HepG2 (cell line): ENCODE results near the gene CLIC6. TPM values are rescaled to one million over a fixed set of nuclear protein-coding genes. Genes with fewer than 3 reads are reported as not detected.

Source experiments
- ATAC-seq: fragments of 200-7000 bp; cut with Tn5 transposase; 3 replicates; pipeline ENCODE4 v1.9.1; 2020; ENCODE audit warnings: mild to moderate bottlenecking, moderate library complexity
- BruUV-seq: library from RNA; stranded (reverse); fragments of 400-500 nt; replicated peaks from 2 replicates; lab custom pipeline; 2021; lab: Mats Ljungman, UMichigan
- CTCF ChIA-PET: fragments of 300-600 bp; formaldehyde crosslinking; extraction: SDS; loops from one replicate; lab custom pipeline; 2021; ENCODE audit warnings: low total read pairs, inconsistent platforms, low intra/inter-chr PET ratio; lab: Yijun Ruan, JAX
- POLR2A ChIA-PET: fragments of 350-600 bp; sonication (Branson Sonifier 250); formaldehyde crosslinking; loops from one replicate; lab custom pipeline; 2020; ENCODE audit warnings: antibody characterized with exemption, inconsistent platforms; lab: Yijun Ruan, JAX
- DNase-seq: peaks from one replicate; pipeline ENCODE4 v3.0.0-alpha.2; 2015; ENCODE audit warnings: low spot score
- FAIRE-seq: peaks from 3 replicates; lab custom pipeline; 2011; peaks lifted over from hg19 to GRCh38; lab: Jason Lieb, UNC
- H2AFZ ChIP-seq: one replicate; pipeline ENCODE4 v1.6.1; 2011; ENCODE audit warnings: low read length, inconsistent platforms
- H3K27ac ChIP-seq: fragments of 300-600 bp; 3 replicates; pipeline ENCODE4 v1.8.0; 2011; ENCODE audit warnings: mixed run types, mild to moderate bottlenecking, mixed read lengths, low read length, inconsistent platforms; ENCODE audit not compliant: insufficient read depth; ENCODE audit errors: extremely low read length
- H3K27me3 ChIP-seq, 2 experiments: fragments of 200-600 bp in 1 of 2; 2 replicates in 1 of 2; 3 replicates in 1 of 2; pipeline versions ENCODE4 v1.6.0 to v1.8.0; 2011; ENCODE audit warnings: low read length in 2 of 2, mild to moderate bottlenecking in 2 of 2, moderate library complexity in 2 of 2, inconsistent platforms in 1 of 2; ENCODE audit not compliant: insufficient read depth in 2 of 2, control insufficient read depth in 1 of 2
- H3K36me3 ChIP-seq, 2 experiments: fragments of 200-600 bp in 1 of 2; replicated peaks in 1 of 2; 2 replicates in 1 of 2; 3 replicates in 1 of 2; pipeline versions ENCODE4 v1.5.1 to v1.8.0; 2011; ENCODE audit warnings: low read length in 2 of 2, inconsistent platforms in 1 of 2; ENCODE audit not compliant: insufficient read depth in 2 of 2, control insufficient read depth in 1 of 2
- H3K4me1 ChIP-seq: 2 replicates; pipeline ENCODE4 v1.5.1; 2012; ENCODE audit warnings: low read length, inconsistent platforms; ENCODE audit not compliant: insufficient read depth
- H3K4me2 ChIP-seq: 2 replicates; pipeline ENCODE4 v1.6.0; 2011; ENCODE audit warnings: low read depth, low read length, inconsistent platforms
- H3K4me3 ChIP-seq, 3 experiments: fragments of 200-600 bp in 1 of 3; sonication (generic), shearing (Covaris generic) in 1 of 3; replicated peaks in 1 of 3; 2 replicates each; pipeline ENCODE4 v1.5.1; 2011 to 2016; ENCODE audit warnings: low read length in 3 of 3, inconsistent platforms in 2 of 3, low read depth in 2 of 3, mild to moderate bottlenecking in 2 of 3, control low read depth in 1 of 3, mixed read lengths in 1 of 3; ENCODE audit not compliant: insufficient read depth in 1 of 3
- H3K79me2 ChIP-seq: one replicate; pipeline ENCODE4 v1.6.1; 2011; ENCODE audit warnings: low read length, inconsistent platforms; ENCODE audit not compliant: insufficient read depth
- H3K9ac ChIP-seq: 2 replicates; pipeline ENCODE4 v1.6.0; 2011; ENCODE audit warnings: mild to moderate bottlenecking, low read depth, low read length, inconsistent platforms; ENCODE audit not compliant: insufficient read depth
- H3K9me3 ChIP-seq: 2 replicates; pipeline ENCODE4 v1.5.1; 2012; ENCODE audit warnings: mild to moderate bottlenecking, low read length
- H4K20me1 ChIP-seq: 2 replicates; pipeline ENCODE4 v1.6.0; 2011; ENCODE audit warnings: inconsistent platforms, mild to moderate bottlenecking, low read length, moderate library complexity; ENCODE audit not compliant: insufficient read depth
- HNF4G ChIP-seq, 2 experiments: sonication (generic) in 1 of 2; formaldehyde crosslinking in 1 of 2; IDR thresholded peaks; 2 replicates each; pipeline versions ENCODE4 v1.4.0 to v1.6.1; 2011 to 2020; ENCODE audit warnings: borderline replicate concordance in 2 of 2, low read depth in 2 of 2, mild to moderate bottlenecking in 2 of 2, low read length in 1 of 2, missing genetic modification reagents in 1 of 2, moderate library complexity in 1 of 2
- JUN ChIP-seq: sonication (generic); formaldehyde crosslinking; IDR thresholded peaks from 2 replicates; pipeline ENCODE4 v1.4.0; 2020; ENCODE audit warnings: mild to moderate bottlenecking, missing genetic modification reagents
- KLF6 ChIP-seq: IDR thresholded peaks from 2 replicates; pipeline ENCODE4 v1.8.0; 2016; ENCODE audit warnings: missing biosample characterization, missing genetic modification reagents
- NCOA2 ChIP-seq: sonication (generic); formaldehyde crosslinking; IDR thresholded peaks from 2 replicates; pipeline ENCODE4 v1.8.0; 2022; ENCODE audit warnings: inconsistent platforms
- PHF8 ChIP-seq: sonication (generic); formaldehyde crosslinking; IDR thresholded peaks from 2 replicates; pipeline ENCODE4 v1.5.0; 2020; ENCODE audit warnings: missing genetic modification reagents
- PITX1 ChIP-seq: sonication (generic); formaldehyde crosslinking; IDR thresholded peaks from 2 replicates; pipeline ENCODE4 v1.5.1; 2020; ENCODE audit warnings: mild to moderate bottlenecking, missing genetic modification reagents
- POGK ChIP-seq: sonication (generic); formaldehyde crosslinking; conservative IDR thresholded peaks from 2 replicates; pipeline ENCODE4 v1.8.0; 2022; ENCODE audit warnings: mild to moderate bottlenecking, moderate library complexity, missing genetic modification reagents
- RBAK ChIP-seq: sonication (generic); formaldehyde crosslinking; IDR thresholded peaks from 2 replicates; pipeline ENCODE4 v1.5.1; 2020; ENCODE audit warnings: mild to moderate bottlenecking, missing genetic modification reagents
- TEAD3 ChIP-seq: optimal IDR thresholded peaks from 2 replicates; pipeline ENCODE3; 2016; ENCODE audit warnings: borderline replicate concordance
- YEATS4 ChIP-seq: sonication (generic); formaldehyde crosslinking; IDR thresholded peaks from 2 replicates; pipeline ENCODE4 v1.4.0; 2020; ENCODE audit warnings: missing genetic modification reagents, borderline replicate concordance
- ZNF510 ChIP-seq: sonication (generic); formaldehyde crosslinking; IDR thresholded peaks from 2 replicates; pipeline ENCODE4 v1.4.0; 2020; ENCODE audit warnings: low read depth, mild to moderate bottlenecking, missing genetic modification reagents
- ZNF530 ChIP-seq: sonication (generic); formaldehyde crosslinking; IDR thresholded peaks from 2 replicates; pipeline ENCODE4 v1.5.0; 2020; ENCODE audit warnings: low read depth, mild to moderate bottlenecking, missing genetic modification reagents
- ZNF687 ChIP-seq: sonication (generic); formaldehyde crosslinking; IDR thresholded peaks from 2 replicates; pipeline ENCODE4 v1.5.1; 2020; ENCODE audit warnings: mild to moderate bottlenecking, missing genetic modification reagents, moderate library complexity
- ZNF691 ChIP-seq: sonication (generic); formaldehyde crosslinking; IDR thresholded peaks from 2 replicates; pipeline ENCODE4 v1.4.0; 2020; ENCODE audit warnings: missing genetic modification reagents, low read depth, mild to moderate bottlenecking, borderline replicate concordance
- WGBS: methylation state at CpG from one replicate; pipeline ENCODE4 v1.1.6; 2017; ENCODE audit warnings: low lambda C conversion rate; 5-methylcytosine and 5-hydroxymethylcytosine counted together
- in situ Hi-C: cut with HindIII; loops from 2 replicates; pipeline ENCODE4 v1.10.0; 2017; ENCODE audit warnings: low pct_unique_long_range_greater_than_20kb; ENCODE audit not compliant: extremely low pct_ligation_motif_present
- intact Hi-C: fragments of 100-400 bp; cut with micrococcal nuclease; formaldehyde crosslinking; loops from one replicate; pipeline ENCODE4 v1.10.0; 2022; ENCODE audit not compliant: unreplicated experiment
- polyA plus RNA-seq, 8 experiments: library from polyadenylated mRNA; depleted of rRNA in 3 of 8; stranded (reverse) in 7 of 8; unstranded in 1 of 8; fragments of >200 nt; fragmentation: Illumina TruSeq in 4 of 8; extraction: Trizol in 4 of 8; gene quantifications; 2 replicates each; pipeline versions ENCODE4 v1.2.1 to v1.2.3, GENCODE V29; 2011 to 2016; ENCODE audit warnings: low read depth in 4 of 8, missing spikeins in 1 of 8, mixed read lengths in 1 of 8; ENCODE audit not compliant: insufficient read depth in 1 of 8
- total RNA-seq, 5 experiments: library from RNA; depleted of rRNA; stranded (reverse); fragments of >200 nt; fragmentation: Illumina TruSeq; extraction: Trizol; gene quantifications; 2 replicates each; pipeline ENCODE4 v1.2.3, GENCODE V29; 2016; ENCODE audit warnings: low read depth in 1 of 5
- TF ChIP-seq, protein P1 (sequence below): sonication (generic); IDR thresholded peaks from 2 replicates; pipeline ENCODE4 v1.6.1; 2016; ENCODE audit warnings: low read depth, borderline replicate concordance

Gene CLIC6
- total and polyA plus RNA-seq, 2 of the 13 experiments (the other 11 are each of a cell fraction or from before 2014, with no cell fraction given), result not detected

- TF ChIP-seq JUN (no peak), ZNF510 (no peak), PHF8 (CRISPR knock-in tag) (no peak), KLF6 (CRISPR knock-in tag) (no peak), RBAK (no peak), ZNF691 (CRISPR knock-in tag) (no peak)
- TF ChIP-seq, protein P1, sequence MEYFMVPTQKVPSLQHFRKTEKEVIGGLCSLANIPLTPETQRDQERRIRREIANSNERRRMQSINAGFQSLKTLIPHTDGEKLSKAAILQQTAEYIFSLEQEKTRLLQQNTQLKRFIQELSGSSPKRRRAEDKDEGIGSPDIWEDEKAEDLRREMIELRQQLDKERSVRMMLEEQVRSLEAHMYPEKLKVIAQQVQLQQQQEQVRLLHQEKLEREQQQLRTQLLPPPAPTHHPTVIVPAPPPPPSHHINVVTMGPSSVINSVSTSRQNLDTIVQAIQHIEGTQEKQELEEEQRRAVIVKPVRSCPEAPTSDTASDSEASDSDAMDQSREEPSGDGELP, result no peak
- TF ChIP-seq, all 625 proteins: peak for 0
Observed at GRCh38 chr21:34661848-34662247, 6.9 kb upstream of the CLIC6 start (continued).

DNA sequence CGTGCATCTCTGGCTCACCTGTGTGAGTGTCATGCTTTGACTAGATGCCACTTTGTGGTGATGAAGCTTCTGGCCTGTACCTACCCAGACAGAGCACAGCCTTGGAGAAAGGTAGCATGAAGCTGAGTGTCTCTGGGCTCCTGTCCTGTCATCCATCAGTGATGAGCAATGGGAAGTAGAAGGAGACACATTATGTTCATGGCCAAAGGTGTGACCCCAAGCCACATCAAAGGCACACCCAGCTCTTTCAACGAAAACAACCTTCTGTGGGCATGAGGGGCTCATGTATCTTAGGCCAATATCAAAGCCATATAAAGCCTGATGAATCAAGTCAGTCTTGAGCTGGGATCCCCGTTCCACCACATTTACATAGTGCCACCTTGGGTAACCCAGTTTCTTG is 1.0 kb upstream of the CLIC6 start:
- no peak overlapping the region for H3K27ac ChIP-seq
- no peaks in the 10 kb centered on the region for H3K9me3 ChIP-seq
- peaks cover 14% of the 10 kb centered on the region for H3K4me1 ChIP-seq
- POLR2A ChIA-PET, result no interaction called here
- BruUV-seq, result no TSS peak
- in situ Hi-C loops (no loop called here), intact Hi-C loops (no loop called here)
- no peak for DNase-seq
- 13% methylated on average over 2 of the region's 3 CpGs for whole genome bisulfite sequencing
- no peaks in the 10 kb centered on the region for H3K36me3 ChIP-seq
- no peaks in the 10 kb centered on the region for H4K20me1 ChIP-seq
- H3K4me2 ChIP-seq, result no peak overlapping the region
- CTCF ChIA-PET, result no interaction called here
- H3K9ac ChIP-seq, result no peak overlapping the region
- H3K79me2 ChIP-seq, result no peaks in the 10 kb centered on the region
- H3K4me3 ChIP-seq, result no peak overlapping the region
- no peak for ATAC-seq
- no peak for FAIRE-seq
- H3K27me3 ChIP-seq, result peaks cover 7 to 52% of the 10 kb centered on the region in 2 experiments; a peak in 4 of 5 replicates
- H2AFZ ChIP-seq, result no peak overlapping the region
- TF ChIP-seq TEAD3 (CRISPR knock-in tag), result no peak
- no peak for TF ChIP-seq YEATS4 (CRISPR knock-in tag)
- TF ChIP-seq ZNF687 (CRISPR knock-in tag), result no peak
- TF ChIP-seq NCOA2 (CRISPR knock-in tag), result no peak
- no peak for TF ChIP-seq POGK (CRISPR knock-in tag)
- TF ChIP-seq PITX1 (CRISPR knock-in tag), result no peak
- no peak for TF ChIP-seq HNF4G (IDR thresholded peaks at IDR 0.05; ENCODE audit: borderline replicate concordance, low read depth, low read length)
- TF ChIP-seq HNF4G (CRISPR knock-in tag; IDR thresholded peaks at IDR 0.05; ENCODE audit: borderline replicate concordance, low read depth), result no peak
- TF ChIP-seq ZNF530, result no peak
